GM18526 (cell line): ENCODE measurements around the gene AFAP1.

ENCODE experiments used
- POLR2A ChIP-seq: IDR thresholded peaks from 3 replicates; pipeline ENCODE4 v1.6.1; 2011; ENCODE audit not compliant: insufficient read length; ENCODE audit errors: extremely low read depth

Gene AFAP1

DNA sequence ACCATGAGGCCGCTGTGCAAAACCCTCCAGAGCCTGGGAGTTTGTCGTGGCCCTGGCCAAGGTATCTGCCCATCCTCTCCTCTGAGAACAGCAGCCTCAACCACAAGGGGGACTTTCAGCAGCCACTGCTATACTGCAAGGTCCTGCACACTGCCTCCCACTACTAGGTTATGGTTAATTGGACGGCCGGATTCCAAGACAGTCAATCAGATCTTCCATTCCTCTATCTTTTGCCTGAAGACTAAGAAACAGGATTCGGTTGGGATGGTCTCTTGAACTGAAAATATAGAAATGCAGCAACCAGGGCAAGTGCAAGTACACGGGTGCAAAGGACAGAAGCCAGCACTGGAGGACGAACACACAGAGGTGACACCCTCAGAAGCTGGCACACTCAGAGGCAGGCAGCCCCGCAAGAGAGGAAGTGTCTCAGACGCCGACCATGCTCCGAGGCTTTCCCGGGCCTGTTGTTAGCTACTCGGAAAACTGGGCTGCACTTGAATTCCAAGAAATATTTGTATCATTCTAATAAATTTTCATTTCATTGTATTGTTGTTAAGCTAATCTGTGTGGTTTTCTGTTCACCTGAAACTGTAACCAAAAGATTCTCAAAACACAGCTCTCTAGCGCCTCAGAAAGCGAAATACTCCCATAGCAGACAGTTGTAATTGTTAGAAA, 63.3 kb downstream of the AFAP1 start:
- no peak for TF ChIP-seq POLR2A

- TF ChIP-seq POLR2A = no peak
Measured at GRCh38 chr4:7874838-7875237, 64.8 kb downstream of the AFAP1 start.

GRCh38 chr4:7873881-7874280, 65.8 kb downstream of the AFAP1 start:
- TF ChIP-seq POLR2A = no peak

DNA sequence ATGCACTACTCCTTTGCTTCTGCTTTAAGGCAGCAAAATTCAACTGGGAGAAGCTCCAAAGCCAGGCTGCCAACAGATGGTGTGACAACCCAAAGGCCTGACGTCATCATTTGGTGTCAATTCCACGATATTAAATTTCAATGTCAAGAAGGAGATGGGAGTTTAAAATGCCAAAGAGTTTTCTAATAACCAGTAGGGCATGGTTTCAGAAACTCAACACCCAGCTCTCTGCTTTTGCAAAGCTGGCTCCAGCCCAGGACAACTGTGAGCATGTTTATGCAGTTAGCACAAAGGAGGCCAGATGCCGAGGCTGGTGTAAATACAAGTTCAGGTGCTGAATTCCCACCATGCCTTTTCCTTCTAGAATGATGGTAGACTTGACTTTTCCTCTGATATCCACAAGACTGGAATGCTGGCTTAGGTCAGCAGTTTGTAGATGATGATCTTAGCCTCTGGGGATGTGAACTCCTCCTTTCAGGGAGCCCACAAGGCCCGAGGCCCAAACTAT, 67.3 kb downstream of the AFAP1 start:
- no peak for TF ChIP-seq POLR2A

DNA sequence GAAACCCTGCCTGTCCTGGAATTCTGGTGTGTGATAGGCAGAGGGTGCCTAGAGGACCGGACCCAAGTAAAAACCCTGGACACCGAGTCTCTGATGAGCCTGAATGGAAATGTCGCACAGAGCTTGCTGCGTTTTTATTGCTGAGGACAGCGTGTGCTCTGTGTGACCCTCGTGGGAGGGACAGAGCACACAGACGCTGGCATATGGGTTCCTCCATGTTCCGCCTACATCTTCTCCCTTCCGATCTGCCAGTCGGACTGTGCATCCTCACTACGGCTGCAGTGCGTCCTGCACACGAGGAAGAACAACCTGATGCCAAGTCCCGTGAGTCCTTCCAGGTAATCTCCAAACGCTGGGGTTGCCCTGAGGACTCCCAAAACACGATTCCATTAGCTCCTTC, 68.3 kb downstream of the AFAP1 start:
- TF ChIP-seq POLR2A = no peak

GRCh38 chr4:7868892-7869471, 70.7 kb downstream of the AFAP1 start:
- TF ChIP-seq POLR2A = no peak

DNA sequence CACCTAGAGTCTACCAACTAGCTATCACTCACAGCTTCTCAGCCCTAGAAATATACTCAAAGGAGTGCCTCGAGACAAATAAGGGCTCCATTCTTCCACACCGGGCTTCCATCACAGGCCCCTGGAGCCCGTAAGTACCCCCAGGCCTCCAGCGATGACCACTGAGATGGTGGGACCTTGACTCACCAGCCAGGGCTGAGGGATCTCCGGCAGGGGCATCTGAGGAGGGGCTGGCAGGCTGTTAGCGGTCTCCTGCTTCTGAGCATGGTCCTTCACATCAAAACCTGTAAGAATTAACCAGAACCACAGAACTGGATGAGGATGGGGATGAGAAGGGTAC, 71.3 kb downstream of the AFAP1 start:
- TF ChIP-seq POLR2A = no peak

GRCh38 chr4:7867701-7868435, 71.8 kb downstream of the AFAP1 start:
- TF ChIP-seq POLR2A = no peak

GRCh38 chr4:7867191-7867590, 72.5 kb downstream of the AFAP1 start:
- no peak for TF ChIP-seq POLR2A

DNA sequence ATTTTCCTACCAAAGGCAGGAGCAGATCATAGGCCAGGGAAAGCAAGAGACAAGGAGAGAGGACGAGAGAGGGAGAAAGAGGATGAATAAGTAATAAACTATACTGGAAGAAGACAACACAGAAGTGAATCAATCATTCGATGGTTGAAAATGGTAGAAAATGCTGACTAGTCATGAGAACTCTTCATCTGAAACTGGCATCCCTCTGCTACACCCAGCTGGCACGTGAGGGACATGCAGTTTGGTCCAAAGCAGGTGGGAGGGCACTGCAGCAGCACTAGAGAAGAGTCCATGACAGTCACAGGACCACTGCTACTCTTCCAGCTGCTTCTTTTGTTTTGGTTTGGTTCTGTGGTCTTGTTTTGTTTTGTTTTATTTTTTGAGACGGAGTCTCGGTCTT, 74.1 kb downstream of the AFAP1 start:
- no peak for TF ChIP-seq POLR2A

DNA sequence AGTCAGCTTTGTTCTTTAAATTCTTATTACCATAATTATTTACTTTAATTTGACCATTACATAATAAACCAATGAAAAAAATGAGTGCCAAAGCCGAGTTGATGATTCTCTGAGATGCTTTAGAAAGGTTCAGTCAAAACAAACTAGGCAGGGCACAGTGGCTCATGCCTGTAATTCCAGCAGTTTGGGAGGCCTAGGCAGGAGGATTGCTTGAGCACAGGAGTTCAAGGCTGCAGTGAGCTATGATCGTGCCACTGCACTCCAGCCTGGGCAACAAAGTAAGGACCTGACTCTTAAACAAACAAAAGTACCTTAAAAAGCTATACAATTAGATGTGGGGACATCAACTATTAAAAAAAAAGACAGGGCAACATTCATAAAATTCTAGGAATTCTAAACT, 75.0 kb downstream of the AFAP1 start:
- TF ChIP-seq POLR2A = no peak

GRCh38 chr4:7863911-7864681, 75.6 kb downstream of the AFAP1 start:
- TF ChIP-seq POLR2A = no peak

GRCh38 chr4:7862561-7863192, 77.0 kb downstream of the AFAP1 start:
- no peak for TF ChIP-seq POLR2A

GRCh38 chr4:7861440-7861881, 78.2 kb downstream of the AFAP1 start:
- no peak for TF ChIP-seq POLR2A

DNA sequence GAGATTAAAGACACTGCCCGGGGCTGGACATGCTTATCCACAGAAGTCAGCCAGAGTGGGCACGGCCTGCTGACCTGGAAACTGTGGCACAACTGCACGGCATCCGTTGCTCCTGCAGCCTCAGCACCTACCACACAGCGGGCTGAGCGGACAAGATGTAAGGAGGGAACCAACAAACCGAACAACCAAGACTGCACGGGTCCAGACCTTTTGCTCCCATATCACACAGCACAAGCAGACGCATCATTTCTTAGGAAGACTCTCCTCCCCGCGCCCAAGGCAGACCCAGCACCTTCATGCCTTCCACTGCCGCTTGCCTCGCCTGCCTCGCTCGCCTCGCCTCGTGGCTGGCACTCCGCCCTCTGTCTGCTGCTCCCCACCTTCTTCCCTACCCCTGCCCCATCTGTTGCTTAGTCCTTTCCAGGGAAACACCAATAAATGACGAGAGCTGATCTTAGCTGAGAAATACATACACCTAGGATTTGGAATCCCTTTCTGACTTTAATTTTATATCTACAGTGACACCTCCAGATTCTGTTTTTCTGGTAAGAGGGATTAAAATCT, 79.0 kb downstream of the AFAP1 start:
- TF ChIP-seq POLR2A = no peak

GRCh38 chr4:7859326-7859725, 80.3 kb downstream of the AFAP1 start:
- TF ChIP-seq POLR2A = no peak
